Measurements from ENCODE around the gene DOCK1.
A peak's percentile ranks its signal among the peaks of the same experiment; 100 is the strongest.

The DOCK1 gene

DNA sequence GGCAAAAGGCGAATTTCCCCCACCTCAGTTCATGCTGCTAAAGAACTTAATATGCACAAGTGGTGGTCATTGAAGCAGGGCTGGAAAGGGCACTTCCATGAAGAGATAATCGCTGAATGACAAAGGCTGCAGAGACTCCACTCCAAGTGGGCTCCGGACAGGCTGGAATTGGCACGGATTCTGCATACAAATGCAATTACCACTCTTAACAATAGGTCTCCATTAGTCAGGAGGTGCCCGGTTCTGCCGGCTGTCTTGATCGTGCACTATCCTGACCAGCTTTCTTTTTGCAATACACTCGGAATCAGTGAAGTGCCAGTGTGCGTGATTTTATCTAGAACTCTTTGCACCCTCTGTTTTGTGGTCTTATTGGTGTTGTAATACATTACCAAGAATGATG is 241.4 kb downstream of the DOCK1 start:
- DNase-seq (ENCODE audit: low read depth, low spot score): peak; percentile 8
- in situ Hi-C loops (cut with HindIII; ENCODE audit: low sequenced_read_pairs): no loop called here
- TF ChIP-seq, protein P1, sequence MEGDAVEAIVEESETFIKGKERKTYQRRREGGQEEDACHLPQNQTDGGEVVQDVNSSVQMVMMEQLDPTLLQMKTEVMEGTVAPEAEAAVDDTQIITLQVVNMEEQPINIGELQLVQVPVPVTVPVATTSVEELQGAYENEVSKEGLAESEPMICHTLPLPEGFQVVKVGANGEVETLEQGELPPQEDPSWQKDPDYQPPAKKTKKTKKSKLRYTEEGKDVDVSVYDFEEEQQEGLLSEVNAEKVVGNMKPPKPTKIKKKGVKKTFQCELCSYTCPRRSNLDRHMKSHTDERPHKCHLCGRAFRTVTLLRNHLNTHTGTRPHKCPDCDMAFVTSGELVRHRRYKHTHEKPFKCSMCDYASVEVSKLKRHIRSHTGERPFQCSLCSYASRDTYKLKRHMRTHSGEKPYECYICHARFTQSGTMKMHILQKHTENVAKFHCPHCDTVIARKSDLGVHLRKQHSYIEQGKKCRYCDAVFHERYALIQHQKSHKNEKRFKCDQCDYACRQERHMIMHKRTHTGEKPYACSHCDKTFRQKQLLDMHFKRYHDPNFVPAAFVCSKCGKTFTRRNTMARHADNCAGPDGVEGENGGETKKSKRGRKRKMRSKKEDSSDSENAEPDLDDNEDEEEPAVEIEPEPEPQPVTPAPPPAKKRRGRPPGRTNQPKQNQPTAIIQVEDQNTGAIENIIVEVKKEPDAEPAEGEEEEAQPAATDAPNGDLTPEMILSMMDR (IDR thresholded peaks at IDR 0.05; ENCODE audit: low read depth, low read length): no peak
- no peak overlapping the region for H3K4me3 ChIP-seq (ENCODE audit: low read depth, low read length)

DNA sequence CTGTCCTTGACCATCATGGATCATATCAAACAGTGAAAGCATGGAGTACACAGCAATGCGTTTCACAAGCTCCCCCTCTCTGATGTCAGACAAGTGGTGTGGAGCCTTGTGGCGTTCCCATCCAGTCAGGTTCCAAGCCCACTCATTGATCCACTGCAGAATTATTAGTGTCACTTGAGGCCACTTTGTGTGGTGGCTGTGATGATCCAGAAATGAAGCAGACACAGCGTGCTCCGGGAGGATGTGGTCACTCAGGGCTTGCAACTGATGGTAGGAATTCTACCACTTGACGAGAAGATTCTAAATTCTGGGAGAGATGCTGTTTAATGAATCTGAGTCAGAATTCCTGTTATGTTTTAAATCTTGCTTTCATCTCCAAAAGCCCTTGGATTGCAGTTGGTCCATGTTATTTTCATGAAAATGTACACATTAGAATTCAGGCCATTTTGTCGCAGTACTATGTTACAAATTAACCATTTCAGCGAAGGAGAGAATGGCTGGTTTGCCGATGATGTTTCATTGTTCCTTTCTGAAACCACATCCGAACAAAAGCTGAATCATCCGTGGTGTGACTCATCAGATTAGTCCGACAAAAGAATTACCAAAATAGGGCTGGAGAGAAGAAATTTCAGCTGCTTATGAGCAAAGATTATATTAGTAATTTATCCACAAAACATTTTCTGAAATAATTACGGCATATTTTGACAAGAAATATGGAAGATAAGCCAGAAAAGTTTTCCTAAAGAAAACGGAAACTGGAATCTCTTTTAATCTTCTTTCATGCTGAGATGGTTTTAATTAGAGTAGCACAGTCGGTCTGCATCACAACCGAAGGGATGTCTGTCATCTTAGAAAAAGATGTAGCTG is 243.1 kb downstream of the DOCK1 start:
- TF ChIP-seq, protein P1 (IDR thresholded peaks at IDR 0.05; ENCODE audit: low read depth, low read length): no peak
- in situ Hi-C loops (cut with HindIII; ENCODE audit: low sequenced_read_pairs): no loop called here
- DNase-seq (ENCODE audit: low read depth, low spot score): peak; percentile 92
- peak overlapping the region; percentile 6 for H3K4me3 ChIP-seq (ENCODE audit: low read depth, low read length)

DNA sequence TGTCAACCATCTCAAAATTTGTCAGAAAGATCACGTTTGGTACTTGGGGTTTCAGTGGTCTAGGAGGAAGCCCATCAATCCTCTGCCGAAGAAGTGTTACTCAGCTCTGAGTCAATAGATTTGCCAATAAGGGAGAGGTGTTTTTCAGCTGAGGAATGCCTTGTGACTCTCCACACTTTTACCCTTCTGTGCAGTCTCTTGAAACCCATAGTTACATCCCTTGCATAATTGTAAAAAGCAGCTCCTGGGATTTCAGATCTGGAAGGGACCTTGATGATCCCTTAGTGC is 243.6 kb downstream of the DOCK1 start:
- in situ Hi-C loops (cut with HindIII; ENCODE audit: low sequenced_read_pairs): no loop called here
- peak overlapping the region; percentile 6 for H3K4me3 ChIP-seq (ENCODE audit: low read depth, low read length)
- TF ChIP-seq, protein P1 (IDR thresholded peaks at IDR 0.05; ENCODE audit: low read depth, low read length): no peak
- peak; percentile 80 for DNase-seq (ENCODE audit: low read depth, low spot score)

DNA sequence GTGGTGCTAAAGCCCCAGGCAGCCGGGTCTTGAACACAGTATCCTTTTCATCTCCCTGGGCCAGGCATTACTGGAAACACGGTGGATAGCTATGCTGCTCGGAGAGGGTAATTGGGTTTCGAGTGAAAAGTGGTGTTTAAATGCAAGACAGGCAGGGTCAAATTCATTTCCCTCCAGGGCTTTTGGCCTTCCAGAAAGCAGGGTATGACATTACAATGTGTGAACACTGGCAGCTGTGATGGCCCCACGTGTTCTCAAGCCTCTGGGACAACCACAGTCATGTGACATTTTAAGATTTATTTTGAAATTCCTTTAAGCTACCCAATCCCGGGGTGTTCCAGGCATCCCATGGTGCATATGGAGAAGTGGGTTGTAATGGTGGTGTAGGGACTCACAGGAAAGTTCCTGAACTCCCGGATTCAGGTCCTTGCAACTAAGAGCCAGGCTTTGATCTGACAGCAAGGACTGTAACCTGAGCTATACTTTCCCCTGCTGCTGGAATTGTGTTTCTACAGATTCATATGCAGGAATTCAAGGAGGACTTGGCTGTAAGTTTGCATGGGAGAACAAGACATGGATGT is 244.4 kb downstream of the DOCK1 start:
- TF ChIP-seq, protein P1 (IDR thresholded peaks at IDR 0.05; ENCODE audit: low read depth, low read length): no peak
- peak; percentile 68 for DNase-seq (ENCODE audit: low read depth, low spot score)
- H3K4me3 ChIP-seq (ENCODE audit: low read depth, low read length): no peak overlapping the region
- in situ Hi-C loops (cut with HindIII; ENCODE audit: low sequenced_read_pairs): no loop called here

DNA sequence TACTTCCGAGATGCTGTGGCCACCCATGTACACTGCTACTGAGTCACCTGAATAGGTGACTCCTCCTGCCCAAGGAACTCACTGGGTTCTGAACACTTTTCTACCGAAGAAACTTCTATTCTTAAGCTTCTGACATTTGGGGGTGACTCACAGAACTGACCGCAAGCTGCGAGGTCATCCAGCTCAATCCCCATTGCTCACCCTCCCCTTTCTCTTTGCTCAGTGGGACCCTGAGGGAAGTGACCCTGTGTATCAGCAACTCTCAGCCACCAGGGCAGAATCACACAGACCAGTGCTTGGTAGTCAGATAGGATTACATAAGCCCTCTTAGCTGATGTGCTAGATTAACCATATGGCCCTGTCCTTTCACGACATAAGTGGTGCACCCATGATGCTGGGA is 244.9 kb downstream of the DOCK1 start:
- in situ Hi-C loops (cut with HindIII; ENCODE audit: low sequenced_read_pairs): no loop called here
- DNase-seq (ENCODE audit: low read depth, low spot score): peak; percentile 70
- TF ChIP-seq, protein P1 (IDR thresholded peaks at IDR 0.05; ENCODE audit: low read depth, low read length): no peak
- H3K4me3 ChIP-seq (ENCODE audit: low read depth, low read length): no peak overlapping the region

DNA sequence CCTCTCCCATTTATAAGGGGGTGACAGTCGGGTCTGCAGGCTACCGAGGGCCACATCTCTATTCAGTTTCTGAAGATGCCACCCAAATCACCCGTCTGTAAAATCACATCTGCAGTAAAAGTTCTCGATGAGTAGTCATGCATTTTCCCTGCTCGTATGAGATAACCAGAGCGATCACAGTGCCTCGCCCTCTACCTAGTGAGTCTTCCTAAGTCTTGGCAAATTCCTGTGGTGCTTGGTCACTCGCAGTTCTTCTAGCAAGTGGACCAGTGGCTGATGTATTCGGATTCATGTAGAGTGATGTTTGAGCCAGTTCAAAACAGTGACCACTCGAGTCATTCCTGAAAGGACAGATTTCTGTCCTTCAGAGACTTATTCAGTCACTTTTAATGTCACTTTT is 246.3 kb downstream of the DOCK1 start:
- in situ Hi-C loops (cut with HindIII; ENCODE audit: low sequenced_read_pairs): no loop called here
- DNase-seq (ENCODE audit: low read depth, low spot score): peak; percentile 51
- no peak overlapping the region for H3K4me3 ChIP-seq (ENCODE audit: low read depth, low read length)
- TF ChIP-seq, protein P1 (IDR thresholded peaks at IDR 0.05; ENCODE audit: low read depth, low read length): no peak
